ENCODE data around the gene CHKA.
A peak's percentile ranks its signal among the peaks of the same experiment; 100 is the strongest.

CHKA gene

GRCh38 chr11:68145120-68145866, 24.1 kb upstream of the CHKA start:
- TF ChIP-seq POLR2AphosphoS5 (IDR thresholded peaks at IDR 0.05; ENCODE audit: low read depth) (no peak), REST (IDR thresholded peaks at IDR 0.05; ENCODE audit: insufficient replicate concordance, low read depth) (no peak), GABPA (IDR thresholded peaks at IDR 0.05; ENCODE audit: low read depth) (no peak)
- Histone ChIP-seq H3K4me3 (replicated peaks; ENCODE audit: insufficient read depth, low read length) (no peak overlapping the region), H3K27ac (replicated peaks) (no peak overlapping the region), H3K27me3 (ENCODE audit: insufficient read depth, poor library complexity, severe bottlenecking) (no peaks in the 10 kb centered on the region)
- DNase-seq (ENCODE audit: low read depth in 1 of 2, low spot score in 1 of 2), result no peak

- DNase-seq (ENCODE audit: low read depth in 1 of 2, low spot score in 1 of 2), result no peak
- TF ChIP-seq CTCF (IDR thresholded peaks at IDR 0.05; ENCODE audit: insufficient read depth, low read length) (no peak), GABPA (IDR thresholded peaks at IDR 0.05; ENCODE audit: low read depth) (no peak), POLR2AphosphoS5 (IDR thresholded peaks at IDR 0.05; ENCODE audit: low read depth) (no peak), REST (IDR thresholded peaks at IDR 0.05; ENCODE audit: insufficient replicate concordance, low read depth) (no peak), SPI1 (IDR thresholded peaks at IDR 0.05; ENCODE audit: borderline replicate concordance, low read depth) (no peak)
- Histone ChIP-seq H3K4me3 (replicated peaks; ENCODE audit: insufficient read depth, low read length) (no peak overlapping the region), H3K27ac (replicated peaks) (no peak overlapping the region), H3K27me3 (ENCODE audit: insufficient read depth, poor library complexity, severe bottlenecking) (no peaks in the 10 kb centered on the region)
Observed at GRCh38 chr11:68143310-68143689, 22.1 kb upstream of the CHKA start.

GRCh38 chr11:68142441-68143309, 21.5 kb upstream of the CHKA start:
- no peak overlapping the region for H3K4me3 ChIP-seq (replicated peaks; ENCODE audit: insufficient read depth, low read length)
- no peaks in the 10 kb centered on the region for H3K27me3 ChIP-seq (ENCODE audit: insufficient read depth, poor library complexity, severe bottlenecking)
- DNase-seq (ENCODE audit: low read depth in 1 of 2, low spot score in 1 of 2), result no peak
- TF ChIP-seq POLR2AphosphoS5 (IDR thresholded peaks at IDR 0.05; ENCODE audit: low read depth), result no peak
- no peak for TF ChIP-seq SPI1 (IDR thresholded peaks at IDR 0.05; ENCODE audit: borderline replicate concordance, low read depth)
- TF ChIP-seq REST (IDR thresholded peaks at IDR 0.05; ENCODE audit: insufficient replicate concordance, low read depth), result no peak
- TF ChIP-seq CTCF (IDR thresholded peaks at IDR 0.05; ENCODE audit: insufficient read depth, low read length), result no peak
- no peak for TF ChIP-seq GABPA (IDR thresholded peaks at IDR 0.05; ENCODE audit: low read depth)
- H3K27ac ChIP-seq (replicated peaks), result peak overlapping the region; percentile 69

Measured in HL-60 (cell line).